Lower leg skin (tissue), 3 donors: ENCODE results near the gene NTF4.
"Not testable (repeated sequence)": the region's sequence is repeated elsewhere in the genome, so short reads cannot be mapped to it uniquely, and the experiment has no call there.

Experiments
- CTCF ChIP-seq, 3 donors: fragments of 450-650 bp; IDR thresholded peaks; one replicate each; pipeline ENCODE4 v1.5.1; 2016; ENCODE audit warnings: antibody characterized with exemption in 3 of 3, mild to moderate bottlenecking in 3 of 3, moderate library complexity in 2 of 3
- POLR2A ChIP-seq, 2 donors: fragments of 450-650 bp; IDR thresholded peaks; one replicate each; pipeline ENCODE4 v1.6.1; 2016 to 2017; ENCODE audit warnings: antibody characterized with exemption in 2 of 2, mild to moderate bottlenecking in 1 of 2, moderate library complexity in 1 of 2

GRCh38 chr19:49028686-49029085 lies 35.9 kb downstream of the NTF4 start:
- TF ChIP-seq POLR2A, CTCF (IDR thresholded peaks at IDR 0.05): not testable (repeated sequence)
